Right lobe of liver (tissue), 6 donors: ENCODE data around the gene DNAH14. TPM values are rescaled to one million over a fixed set of nuclear protein-coding genes. Genes with fewer than 3 reads are reported as not detected.
"Not testable (repeated sequence)": the region's sequence is repeated elsewhere in the genome, so short reads cannot be mapped to it uniquely, and the experiment has no call there.

ENCODE experiments used
- ATAC-seq, 4 donors: fragments of 200-7000 bp; cut with Tn5 transposase; one replicate each; pipeline ENCODE4 v1.9.1; 2020; ENCODE audit warnings: mild to moderate bottlenecking in 4 of 4, moderate library complexity in 4 of 4
- DNase-seq, 3 donors: peaks; one replicate each; pipeline ENCODE4 v3.0.0-alpha.2; 2020
- H3K27ac ChIP-seq, 3 donors: fragments of 200-600 bp; one replicate each; pipeline ENCODE4 v1.8.0; 2022
- H3K27me3 ChIP-seq, 2 donors: fragments of 200-600 bp; one replicate each; pipeline ENCODE4 v1.8.0; 2022
- H3K36me3 ChIP-seq, 4 donors: fragments of 200-600 bp; sonication (generic) in 1 of 4; one replicate each; pipeline versions ENCODE4 v1.5.1 to v1.8.0; 2017 to 2022; ENCODE audit warnings: control low read depth in 1 of 4
- H3K4me1 ChIP-seq, 4 donors: fragments of 200-600 bp; sonication (generic) in 1 of 4; one replicate each; pipeline versions ENCODE4 v1.5.1 to v1.8.0; 2017 to 2022; ENCODE audit warnings: control low read depth in 1 of 4
- H3K4me3 ChIP-seq, 3 donors: fragments of 200-600 bp; one replicate each; pipeline ENCODE4 v1.8.0; 2022
- H3K9me3 ChIP-seq, 4 donors: fragments of 200-600 bp; sonication (generic) in 1 of 4; one replicate each; pipeline versions ENCODE4 v1.5.1 to v1.8.0; 2017 to 2022; ENCODE audit warnings: control low read depth in 1 of 4
- CTCF ChIP-seq, 4 donors: fragments of 200-600 bp in 3 of 4; fragments of 450-650 bp in 1 of 4; IDR thresholded peaks; one replicate each; pipeline versions ENCODE4 v1.5.1 to v1.8.0; 2016 to 2022; ENCODE audit warnings: antibody characterized with exemption in 4 of 4, mild to moderate bottlenecking in 2 of 4
- POLR2A ChIP-seq: fragments of 450-650 bp; IDR thresholded peaks from one replicate; pipeline ENCODE4 v1.6.1; 2017; ENCODE audit warnings: antibody characterized with exemption, mild to moderate bottlenecking
- WGBS: methylation state at CpG from one replicate; pipeline ENCODE4 v1.1.6; 2018; ENCODE audit warnings: low coverage, low lambda C conversion rate; ENCODE audit not compliant: insufficient coverage; ENCODE audit errors: missing lambda C conversion rate; 5-methylcytosine and 5-hydroxymethylcytosine counted together
- intact Hi-C, 2 donors: fragments of 100-400 bp; cut with DNase I; formaldehyde crosslinking; loops; one replicate each; pipeline versions ENCODE4 v1.11.2 to v1.14.1; 2022
- total RNA-seq, 6 experiments: library from RNA; depleted of rRNA in 2 of 6; stranded (reverse); fragments of >200 nt in 2 of 6; fragmentation: NEBNext Ultra II Directional in 3 of 6; extraction: Animal tissue kit (Norgen Biotek cat#: 25700) in 3 of 6; gene quantifications; one replicate each; pipeline versions ENCODE4 v1.1.0 to v1.2.4, GENCODE V29; 2016 to 2023
- donor health status: DM: no; HTN: yes; CAD: no.
- donor health status: DM: no; HTN: no; CAD: no.
- donor health status: DM: no; HTN: no; CAD: no.
- donor health status: DM: no; HTN: yes; CAD: no.
- donor health status: DM: no; HTN: yes; CAD: no.

DNAH14 gene
- total RNA-seq, 6 experiments from 2014 or later, result 8.0 to 17.1 (median 9.7) TPM

GRCh38 chr1:225304996-225305395, 375.5 kb downstream of the DNAH14 start:
- no peaks in the 10 kb centered on the region for H3K27me3 ChIP-seq
- no peak overlapping the region for H3K4me3 ChIP-seq
- H3K4me1 ChIP-seq, result no peaks in the 10 kb centered on the region
- H3K36me3 ChIP-seq, result no peaks in the 10 kb centered on the region
- ATAC-seq, result no peak
- no peak overlapping the region for H3K27ac ChIP-seq
- TF ChIP-seq POLR2A, result no peak
- no peak for TF ChIP-seq CTCF (IDR thresholded peaks at IDR 0.05)
- no peak for DNase-seq
- WGBS, result 70% methylated on average over 4 of the region's 5 CpGs
- intact Hi-C loops, result no loop called here
- H3K9me3 ChIP-seq, result no peaks in the 10 kb centered on the region

GRCh38 chr1:225310544-225310943, 381.1 kb downstream of the DNAH14 start:
- H3K9me3 ChIP-seq, intact Hi-C loops: not testable (repeated sequence)
- 91% methylated on average over 3 of the region's 3 CpGs for WGBS

GRCh38 chr1:225318706-225319575, 389.5 kb downstream of the DNAH14 start:
- no peaks in the 10 kb centered on the region for H3K9me3 ChIP-seq
- DNase-seq, result peak in 1 of 3 donors; percentile 65

More at GRCh38 chr1:225310544-225310943, 381.1 kb downstream of the DNAH14 start:
- not testable (repeated sequence) for H3K27me3 ChIP-seq, H3K4me1 ChIP-seq, H3K27ac ChIP-seq, H3K4me3 ChIP-seq, H3K36me3 ChIP-seq, DNase-seq, ATAC-seq

GRCh38 chr1:225319871-225320270, 390.4 kb downstream of the DNAH14 start:
- Histone ChIP-seq H3K36me3 (no peaks in the 10 kb centered on the region), H3K27ac (no peak overlapping the region), H3K27me3 (no peaks in the 10 kb centered on the region), H3K4me3 (no peak overlapping the region), H3K4me1 (no peaks in the 10 kb centered on the region), H3K9me3 (no peaks in the 10 kb centered on the region)
- intact Hi-C loops, result no loop called here
- DNase-seq, result no peak
- ATAC-seq, result peak in 2 of 4 donors; percentile 24 to 43
- TF ChIP-seq CTCF (IDR thresholded peaks at IDR 0.05), result no peak
- no peak for TF ChIP-seq POLR2A

More at GRCh38 chr1:225318706-225319575, 389.5 kb downstream of the DNAH14 start:
- ATAC-seq, result peak; percentile 100
- Histone ChIP-seq H3K27ac (no peak overlapping the region), H3K27me3 (no peaks in the 10 kb centered on the region), H3K4me3 (no peak overlapping the region), H3K4me1 (no peaks in the 10 kb centered on the region), H3K36me3 (no peaks in the 10 kb centered on the region)
- no peak for TF ChIP-seq POLR2A
- peak; percentile 79 to 86 (median 82) for TF ChIP-seq CTCF (IDR thresholded peaks at IDR 0.05)
- intact Hi-C loops, result no loop called here
- 14% methylated on average over 4 of the region's 4 CpGs for WGBS

- 93% methylated on average over 2 of the region's 4 CpGs for WGBS
- H3K4me1 ChIP-seq, result no peaks in the 10 kb centered on the region
- no peaks in the 10 kb centered on the region for H3K36me3 ChIP-seq
- no peaks in the 10 kb centered on the region for H3K9me3 ChIP-seq
- intact Hi-C loops, result no loop called here
- DNase-seq (no peak), ATAC-seq (no peak)
- H3K4me3 ChIP-seq, result no peak overlapping the region
- TF ChIP-seq POLR2A (no peak), CTCF (IDR thresholded peaks at IDR 0.05) (no peak)
- H3K27ac ChIP-seq, result no peak overlapping the region
- H3K27me3 ChIP-seq, result no peaks in the 10 kb centered on the region
These were observed 392.3 kb downstream of the DNAH14 start for GRCh38 chr1:225321784-225322183.
